Stomach smooth muscle (tissue), 2 donors: ENCODE results near the gene LLPH.

Experiments
- H3K27ac ChIP-seq: one replicate; pipeline ENCODE4 v1.7.0; 2013; ENCODE audit warnings: mild to moderate bottlenecking, low read length, inconsistent platforms
- H3K27me3 ChIP-seq, 2 donors: one replicate each; pipeline ENCODE4 v1.7.0; 2013; ENCODE audit warnings: low read length in 2 of 2; ENCODE audit not compliant: insufficient read depth in 2 of 2, control insufficient read depth in 1 of 2
- H3K36me3 ChIP-seq, 2 donors: one replicate each; pipeline ENCODE4 v1.7.0; 2013; ENCODE audit warnings: low read length in 2 of 2; ENCODE audit not compliant: control insufficient read depth in 2 of 2, insufficient read depth in 2 of 2
- H3K4me1 ChIP-seq: one replicate; pipeline ENCODE4 v1.7.0; 2013; ENCODE audit warnings: low read length; ENCODE audit not compliant: control insufficient read depth, insufficient read depth
- H3K4me3 ChIP-seq, 2 donors: one replicate each; pipeline ENCODE4 v1.7.0; 2013; ENCODE audit warnings: low read length in 2 of 2
- H3K9ac ChIP-seq, 2 donors: one replicate each; pipeline ENCODE4 v1.7.0; 2013; ENCODE audit warnings: low read length in 2 of 2, mild to moderate bottlenecking in 1 of 2
- H3K9me3 ChIP-seq, 2 donors: one replicate each; pipeline ENCODE4 v1.7.0; 2013; ENCODE audit warnings: low read length in 2 of 2; ENCODE audit not compliant: control insufficient read depth in 2 of 2
- donor health status: healthy.
- donor health status: Pancreatic carcinoma.

The LLPH gene

DNA sequence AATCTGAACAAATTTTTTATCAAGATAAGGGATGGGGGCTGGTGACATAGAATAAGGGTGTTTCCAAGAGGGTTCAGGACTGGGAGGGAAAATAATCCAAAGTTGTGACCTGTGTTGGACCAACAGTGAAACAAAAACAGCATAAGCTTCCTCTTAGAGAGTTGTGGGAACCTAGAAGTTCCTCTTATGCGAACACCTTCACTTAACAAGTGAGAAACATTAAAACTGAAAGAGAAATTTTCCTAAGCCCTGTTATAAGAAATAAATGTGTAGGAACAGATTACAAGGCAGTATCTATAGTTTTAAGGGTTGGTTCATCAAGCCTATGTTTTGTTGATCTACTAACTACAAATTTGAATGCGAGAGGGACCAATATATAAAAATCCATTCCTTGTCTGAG lies 58.4 kb downstream of the LLPH start:
- Histone ChIP-seq H3K36me3 (no peaks in the 10 kb centered on the region), H3K27ac (no peak overlapping the region), H3K27me3 (no peaks in the 10 kb centered on the region), H3K4me3 (no peak overlapping the region), H3K9ac (no peak overlapping the region), H3K9me3 (no peaks in the 10 kb centered on the region), H3K4me1 (no peaks in the 10 kb centered on the region)

DNA sequence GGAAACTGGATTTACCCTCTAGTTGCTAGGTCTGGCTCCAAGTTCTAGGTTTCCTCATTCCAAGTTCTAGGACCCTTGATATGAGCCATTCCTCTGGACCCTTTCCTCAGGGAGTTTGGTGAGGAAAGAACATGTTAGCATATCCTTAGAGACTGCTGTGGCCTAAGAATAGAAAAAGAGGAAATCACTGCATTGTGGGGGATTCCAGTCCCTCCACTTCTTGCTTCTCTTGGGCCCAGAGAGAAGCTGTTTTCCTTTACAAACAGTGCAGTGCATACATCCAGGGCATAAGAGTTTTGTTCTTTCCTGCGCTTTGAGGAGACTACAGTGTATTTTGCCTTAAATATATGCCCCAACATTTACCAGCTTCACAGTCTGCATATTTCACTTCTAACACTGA lies 59.0 kb downstream of the LLPH start:
- Histone ChIP-seq H3K36me3 (no peaks in the 10 kb centered on the region), H3K9ac (no peak overlapping the region), H3K9me3 (no peaks in the 10 kb centered on the region), H3K4me1 (no peaks in the 10 kb centered on the region), H3K4me3 (no peak overlapping the region), H3K27me3 (no peaks in the 10 kb centered on the region), H3K27ac (no peak overlapping the region)

DNA sequence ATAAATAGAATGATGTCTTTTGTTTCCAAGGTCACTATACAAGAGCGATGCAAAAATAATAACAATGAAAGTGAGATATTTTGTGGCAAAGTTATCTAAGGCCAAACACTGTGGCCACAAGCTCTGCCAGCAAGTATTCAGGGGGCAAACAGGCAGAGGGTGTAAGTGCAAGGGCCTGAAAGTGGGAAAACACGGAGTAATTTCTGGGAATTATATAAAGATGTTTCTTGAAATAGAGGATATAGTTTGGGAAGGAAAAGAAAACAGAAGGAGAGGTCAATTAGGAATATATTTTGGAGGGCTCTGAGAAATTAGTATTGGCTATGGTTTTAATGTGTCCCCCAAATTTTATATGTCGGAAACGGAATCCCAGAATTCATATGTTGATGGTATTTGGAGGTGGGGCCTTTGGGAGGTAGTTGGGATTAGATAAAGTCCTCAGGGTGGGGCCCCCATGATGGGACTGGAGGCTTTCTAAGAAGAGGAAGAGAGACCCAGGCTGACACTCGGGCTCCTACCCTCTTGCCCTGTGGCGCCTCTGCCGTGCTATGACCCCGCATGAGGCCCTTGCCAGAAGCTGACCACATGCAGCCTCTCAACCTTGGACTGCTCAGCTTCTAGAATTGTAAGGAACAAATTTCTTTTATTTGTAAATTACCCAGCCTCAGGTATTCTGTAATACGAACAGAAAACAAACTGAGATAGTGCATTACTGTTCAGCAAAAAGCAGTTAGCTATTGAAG lies 60.0 kb downstream of the LLPH start:
- no peaks in the 10 kb centered on the region for H3K4me1 ChIP-seq
- no peak overlapping the region for H3K27ac ChIP-seq
- H3K4me3 ChIP-seq = no peak overlapping the region
- no peaks in the 10 kb centered on the region for H3K27me3 ChIP-seq
- H3K9ac ChIP-seq = no peak overlapping the region
- H3K9me3 ChIP-seq = no peaks in the 10 kb centered on the region
- no peaks in the 10 kb centered on the region for H3K36me3 ChIP-seq

DNA sequence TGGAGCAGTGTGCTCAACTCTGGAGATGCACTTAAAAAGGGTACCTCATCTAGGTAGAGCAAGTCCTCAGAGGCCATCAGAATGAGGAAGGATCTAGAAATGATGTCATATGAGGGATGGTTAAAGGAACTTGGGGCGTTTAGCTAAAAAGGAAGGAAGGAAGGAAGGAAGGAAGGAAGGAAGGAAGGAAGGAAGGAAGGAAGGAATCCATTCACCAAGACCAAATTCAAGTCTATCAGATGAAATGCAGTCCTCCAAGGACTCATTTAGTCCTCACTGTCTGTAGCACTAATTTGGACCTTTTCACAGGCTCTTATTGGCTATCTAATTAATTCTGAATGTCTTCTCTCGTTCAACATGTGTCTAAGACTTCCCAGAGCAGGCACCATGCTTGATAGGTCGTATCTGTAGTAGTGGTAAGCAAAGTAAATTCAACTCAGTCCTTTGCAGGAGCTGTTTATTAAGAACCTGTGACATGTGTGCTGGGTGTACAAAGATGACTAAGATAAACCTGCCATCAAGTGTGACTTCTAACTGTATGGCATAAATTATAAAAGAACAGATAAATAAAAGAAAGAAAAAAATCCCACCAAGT lies 63.5 kb downstream of the LLPH start:
- H3K9ac ChIP-seq = no peak overlapping the region
- no peaks in the 10 kb centered on the region for H3K4me1 ChIP-seq
- H3K27me3 ChIP-seq = no peaks in the 10 kb centered on the region
- H3K27ac ChIP-seq = no peak overlapping the region
- H3K36me3 ChIP-seq = no peaks in the 10 kb centered on the region
- no peaks in the 10 kb centered on the region for H3K9me3 ChIP-seq
- no peak overlapping the region for H3K4me3 ChIP-seq
